GM19023 (cell line): Measurements from ENCODE around the gene EEIG1.

Experiments used
- ATAC-seq: cut with Tn5 transposase; IDR thresholded peaks from one replicate; pipeline ENCODE4 v1.9.1; 2021; ENCODE audit warnings: mild to moderate bottlenecking, moderate library complexity; ENCODE audit not compliant: unreplicated experiment

Gene EEIG1

DNA sequence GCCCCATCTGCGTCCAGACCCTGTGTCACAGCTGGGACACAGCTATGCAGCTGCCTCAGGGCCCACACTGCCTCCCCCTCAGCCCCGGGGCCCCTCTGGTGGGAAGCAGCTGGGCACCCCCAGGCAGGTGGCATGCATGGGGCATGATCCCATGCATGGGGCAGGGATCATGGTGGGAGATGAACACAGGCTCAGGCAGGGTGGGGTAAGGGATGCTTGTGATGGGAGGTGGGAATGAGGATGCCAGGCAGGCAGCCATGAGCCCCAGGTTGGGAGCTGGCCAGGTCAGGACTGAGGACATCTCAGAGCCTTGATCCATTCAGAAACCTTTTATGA is 19.7 kb downstream of the EEIG1 start:
- ATAC-seq: no peak

- no peak for ATAC-seq
Measured at GRCh38 chr9:127960410-127961154, 20.2 kb downstream of the EEIG1 start.

- ATAC-seq: no peak
Measured at GRCh38 chr9:127959841-127960409, 20.9 kb downstream of the EEIG1 start.

GRCh38 chr9:127959398-127959797 is 21.4 kb downstream of the EEIG1 start:
- no peak for ATAC-seq

- no peak for ATAC-seq
Measured at GRCh38 chr9:127958728-127959127, 22.1 kb downstream of the EEIG1 start.

DNA sequence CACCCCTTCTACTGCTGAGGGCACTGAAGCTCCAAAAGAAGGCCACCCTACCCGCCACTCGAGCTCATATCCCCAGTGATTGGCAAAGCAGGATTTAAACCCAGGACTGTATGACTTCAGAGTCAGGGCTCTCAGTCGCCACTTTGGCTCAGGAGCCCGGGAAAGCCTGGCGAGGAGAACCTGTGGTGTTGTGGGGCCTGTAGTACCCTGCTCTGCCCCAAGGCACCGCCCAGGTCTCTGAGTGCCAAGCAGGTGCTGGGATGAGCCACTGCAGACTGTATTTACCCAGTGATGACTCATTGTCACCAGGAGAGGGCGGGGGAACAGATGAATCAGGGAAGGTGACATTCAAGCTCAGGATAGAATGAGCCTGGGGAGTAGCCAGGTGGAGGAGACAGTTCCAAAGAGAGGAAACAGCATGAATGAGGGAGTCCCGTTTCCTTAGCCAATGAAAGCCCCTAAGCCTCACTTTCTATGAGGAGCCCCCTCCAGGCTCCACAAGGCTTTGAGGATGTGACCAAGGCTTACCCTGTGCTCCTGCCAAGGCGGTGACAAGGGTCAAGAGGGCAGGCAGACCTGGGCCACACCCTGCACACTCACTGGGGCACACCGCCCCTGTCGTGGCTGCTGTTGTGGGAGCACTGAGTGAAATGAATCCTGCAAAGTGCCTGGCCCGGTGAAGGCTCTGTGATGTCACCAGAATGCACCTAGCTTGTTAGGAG is 25.3 kb downstream of the EEIG1 start:
- no peak for ATAC-seq

DNA sequence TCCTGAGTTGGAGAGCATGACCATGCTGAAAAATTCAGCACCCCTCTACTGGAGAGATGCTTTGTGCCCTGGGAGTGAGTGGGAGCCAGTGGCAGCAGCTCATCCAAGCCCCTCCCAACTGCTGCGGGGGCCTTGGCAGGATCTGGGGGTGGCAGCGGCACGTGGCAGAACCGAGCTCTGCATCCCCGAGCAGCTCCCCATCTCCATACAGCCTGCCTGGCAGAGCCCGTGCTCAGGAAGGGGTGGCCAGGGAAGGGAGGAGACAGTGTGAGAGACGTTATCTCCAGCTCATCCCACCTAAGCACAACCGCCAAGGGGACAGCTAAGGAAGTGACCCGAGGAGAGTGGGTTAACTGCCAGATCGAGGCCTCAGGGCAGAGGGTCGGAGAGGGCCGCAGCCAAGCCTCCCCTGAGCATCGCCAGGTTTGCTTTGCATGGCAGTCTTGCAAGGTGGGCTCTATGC is 25.9 kb downstream of the EEIG1 start:
- ATAC-seq: no peak

- ATAC-seq: no peak
Measured at GRCh38 chr9:127953768-127954505, 26.9 kb downstream of the EEIG1 start.

DNA sequence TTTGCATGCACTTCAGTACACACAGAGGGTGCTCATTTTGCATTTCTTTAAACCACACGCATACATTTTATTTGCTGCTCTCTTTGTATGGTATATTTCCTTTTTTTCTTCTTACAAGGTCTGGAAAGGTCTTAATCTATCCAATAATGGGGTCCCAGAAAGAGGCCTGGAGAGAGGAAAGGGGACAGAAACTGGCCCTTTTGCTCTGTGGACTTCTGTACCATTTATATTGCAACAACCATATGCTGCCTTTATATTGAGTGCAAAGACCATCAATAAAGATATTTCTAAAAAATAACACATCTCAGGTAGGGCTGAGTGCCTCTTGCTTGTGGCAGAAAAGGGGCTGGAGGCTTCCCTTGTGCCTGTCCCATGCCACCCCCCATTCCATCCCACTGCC is 27.6 kb downstream of the EEIG1 start:
- no peak for ATAC-seq

GRCh38 chr9:127950513-127951289 is 30.1 kb downstream of the EEIG1 start:
- ATAC-seq: no peak

GRCh38 chr9:127949827-127950512 is 30.8 kb downstream of the EEIG1 start:
- ATAC-seq: no peak

DNA sequence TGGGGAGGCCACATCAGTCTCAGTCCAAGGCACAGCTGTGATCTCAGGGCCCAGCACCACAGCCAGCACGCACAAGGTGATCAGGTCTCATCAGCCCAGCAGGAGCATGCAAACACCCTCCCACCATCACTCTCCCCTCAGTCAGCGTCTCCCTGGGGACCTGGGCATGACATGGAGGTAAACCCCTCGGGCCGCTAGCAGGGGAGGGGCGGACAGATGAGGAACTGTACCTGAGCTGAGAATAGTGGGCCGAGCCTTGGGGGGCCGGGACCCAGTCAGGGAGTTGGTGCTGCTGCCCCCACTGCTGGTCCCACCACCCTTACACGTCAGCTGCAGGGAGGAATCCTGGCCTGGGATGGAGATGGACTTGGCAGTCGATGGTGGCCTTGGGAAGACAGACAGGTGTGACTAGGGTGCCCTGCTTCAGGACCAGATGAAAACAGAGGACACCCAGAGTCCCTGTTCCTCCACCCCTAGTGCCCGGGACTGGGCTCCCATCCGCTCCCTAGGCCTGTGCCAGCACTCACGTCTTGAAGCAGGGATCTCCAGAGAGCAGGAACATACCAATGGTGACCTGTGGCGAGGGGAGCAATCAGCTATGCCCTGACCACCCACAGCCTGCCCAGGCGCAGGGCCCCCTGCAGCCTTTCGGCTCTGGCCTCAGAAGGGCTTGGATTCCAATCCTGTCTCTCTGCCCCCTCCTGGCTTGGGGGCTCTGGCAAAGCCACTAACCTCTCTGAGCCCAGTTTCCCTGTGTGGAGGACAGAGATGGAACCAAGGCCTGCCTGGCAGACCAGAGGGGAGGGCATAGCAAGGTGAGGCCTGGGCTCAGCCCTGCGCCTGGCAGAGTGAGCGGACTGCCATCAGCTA is 32.7 kb downstream of the EEIG1 start:
- ATAC-seq: no peak

DNA sequence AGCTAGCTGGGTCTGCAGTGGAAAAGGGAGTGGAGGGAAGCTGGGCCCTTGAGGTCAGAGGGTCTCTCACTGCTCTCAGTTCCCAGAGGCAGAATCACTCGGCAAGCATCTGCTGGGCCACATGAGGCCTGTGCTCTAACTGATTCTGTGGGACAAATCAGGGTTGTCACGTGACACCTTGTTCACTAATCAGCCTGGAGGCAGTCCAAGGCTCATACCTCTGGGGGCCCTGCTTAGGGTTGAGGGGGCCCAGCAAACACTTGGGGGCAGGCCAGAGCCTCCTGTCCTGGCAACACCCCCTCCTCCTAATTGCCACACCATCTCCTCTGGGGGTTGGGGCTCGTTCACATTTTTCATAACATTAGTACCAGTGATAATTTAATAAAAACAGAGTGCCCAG is 34.1 kb downstream of the EEIG1 start:
- no peak for ATAC-seq

GRCh38 chr9:127945942-127946341 is 34.8 kb downstream of the EEIG1 start:
- ATAC-seq: no peak

DNA sequence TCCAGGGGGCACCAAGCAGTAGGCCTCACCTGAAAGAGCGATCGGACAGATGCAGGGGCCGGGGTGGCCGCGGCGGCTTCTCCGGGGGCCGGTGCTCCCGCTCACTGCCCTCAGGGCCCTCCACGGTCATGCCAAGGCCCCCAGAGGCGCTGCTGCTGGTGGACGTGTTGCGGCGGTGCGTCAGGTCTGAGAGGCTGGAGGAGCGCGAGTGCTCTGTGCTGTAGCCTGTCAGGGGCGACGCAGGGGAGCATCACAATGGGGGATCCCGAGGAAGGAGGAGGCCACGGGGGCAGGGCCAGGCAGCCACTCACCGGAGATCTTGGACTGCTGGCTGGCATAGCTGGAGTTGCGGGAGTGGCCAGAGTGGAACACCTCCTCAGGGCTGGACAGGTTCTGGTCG is 35.5 kb downstream of the EEIG1 start:
- ATAC-seq: no peak

DNA sequence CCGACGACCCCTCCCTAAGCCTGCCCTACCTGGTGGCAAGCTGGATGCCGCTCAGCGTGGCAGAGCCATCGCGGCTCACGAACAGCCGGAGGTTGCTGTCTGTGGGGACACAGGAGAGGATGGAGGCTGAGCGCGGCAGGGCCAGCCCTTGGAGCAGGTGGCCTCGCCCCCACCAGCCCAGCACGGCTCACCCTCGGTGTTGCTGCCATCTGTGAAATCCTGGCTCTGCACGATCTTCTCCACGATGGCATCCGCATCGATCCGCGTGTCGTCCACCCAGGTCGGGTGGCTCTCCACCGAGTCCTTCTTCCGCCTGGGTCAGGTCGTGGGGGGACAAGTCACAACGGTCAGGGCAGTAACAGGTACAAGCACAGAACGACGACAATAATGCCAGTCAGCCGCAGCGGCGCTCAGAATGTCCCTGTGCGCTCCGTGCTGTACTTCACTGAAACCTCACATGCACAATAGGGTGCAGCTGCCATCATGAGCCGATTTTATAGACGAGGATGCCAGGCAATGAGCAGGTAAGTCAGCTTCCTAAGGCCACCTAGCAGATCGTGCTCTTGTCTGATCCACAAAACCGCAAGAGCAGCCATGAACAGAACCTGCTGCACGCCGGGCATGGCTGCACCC is 36.1 kb downstream of the EEIG1 start:
- ATAC-seq: no peak

DNA sequence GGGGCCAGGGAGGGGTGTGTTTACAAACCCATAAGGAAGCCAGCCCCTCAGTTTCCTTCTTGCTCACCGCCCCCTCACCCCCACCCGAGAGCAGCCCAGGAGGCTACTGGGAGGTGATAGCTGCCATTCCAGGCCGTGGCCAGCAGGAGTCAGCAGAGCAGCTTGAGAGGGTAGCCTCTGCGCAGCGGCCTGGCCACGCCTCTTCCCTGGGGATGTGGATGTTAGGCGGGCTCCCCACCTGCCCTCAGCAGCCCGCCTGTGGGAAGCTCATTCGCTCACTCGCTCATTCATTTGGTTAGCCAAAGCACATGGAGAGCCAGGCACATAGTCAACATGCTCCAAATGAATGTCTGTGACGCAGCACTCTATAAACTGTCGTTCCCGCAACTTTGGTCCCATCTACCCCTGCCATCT is 37.1 kb downstream of the EEIG1 start:
- ATAC-seq: peak; percentile 67

DNA sequence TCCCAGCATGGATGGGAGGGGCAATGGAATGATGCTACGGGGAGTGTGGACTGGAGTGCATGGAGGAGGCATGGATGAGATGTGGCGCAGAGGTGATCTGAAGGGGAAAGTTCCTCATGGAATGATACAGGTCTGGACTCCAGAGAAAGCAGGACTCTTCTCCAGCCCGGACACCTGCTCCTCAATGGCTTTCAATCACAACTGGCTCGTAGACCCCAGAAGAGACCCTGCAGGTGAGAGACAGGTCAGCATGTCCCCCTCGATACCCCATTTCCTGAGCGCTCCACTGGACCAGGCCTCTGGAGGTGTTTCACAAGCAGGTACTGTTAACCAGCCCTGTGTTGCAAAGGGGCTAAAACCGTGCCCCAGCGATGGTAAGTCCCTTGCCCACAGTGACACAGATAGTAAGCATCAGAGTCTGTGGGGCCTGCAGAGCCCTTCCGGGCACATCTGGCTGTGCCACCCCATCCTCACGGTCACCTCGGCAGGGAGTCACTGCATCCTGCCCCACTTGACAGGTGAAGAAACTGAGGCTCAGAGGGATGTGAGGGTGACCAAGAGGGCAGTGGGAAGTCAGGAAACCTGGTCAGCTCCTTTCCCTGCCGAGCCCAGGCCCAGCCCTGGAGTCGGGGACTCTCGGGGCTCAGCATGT is 37.7 kb downstream of the EEIG1 start:
- no peak for ATAC-seq
